OCI-LY1 (cell line): ENCODE results near the gene L3MBTL1.

ENCODE experiments used
- EZH2 ChIP-seq: fragments of 200-600 bp; sonication (generic), shearing (Covaris generic); IDR thresholded peaks from 2 replicates; pipeline ENCODE4 v1.8.0; 2017; ENCODE audit warnings: borderline replicate concordance, mixed run types, mild to moderate bottlenecking, antibody characterized with exemption, low read length, moderate library complexity, mixed read lengths
- TF ChIP-seq, protein P1 (sequence below): fragments of 200-600 bp; sonication (generic), shearing (Covaris generic); IDR thresholded peaks from 2 replicates; pipeline ENCODE4 v1.5.1; 2017; ENCODE audit warnings: mild to moderate bottlenecking, antibody characterized with exemption, low read length, moderate library complexity, mixed read lengths

DNA sequence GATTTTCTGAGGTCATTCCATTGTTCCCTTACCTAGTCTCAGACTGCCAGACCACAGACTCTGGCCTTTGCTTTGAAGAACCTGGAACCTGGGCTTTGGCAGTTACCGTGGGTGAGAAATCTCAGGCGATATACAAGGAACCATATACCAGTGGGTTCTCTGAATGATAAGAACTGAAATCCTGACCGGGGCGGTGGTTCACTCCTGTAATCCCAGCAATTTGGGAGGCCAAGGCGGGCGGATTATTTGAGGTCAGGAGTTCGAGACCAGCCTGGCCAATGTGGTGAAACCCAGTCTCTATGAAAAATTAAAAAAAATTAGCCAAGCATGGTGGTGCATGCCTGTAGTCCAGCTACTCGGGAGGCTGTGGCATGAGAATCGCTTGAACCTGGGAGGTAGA, 37.0 kb downstream of the L3MBTL1 start:
- TF ChIP-seq, protein P1, sequence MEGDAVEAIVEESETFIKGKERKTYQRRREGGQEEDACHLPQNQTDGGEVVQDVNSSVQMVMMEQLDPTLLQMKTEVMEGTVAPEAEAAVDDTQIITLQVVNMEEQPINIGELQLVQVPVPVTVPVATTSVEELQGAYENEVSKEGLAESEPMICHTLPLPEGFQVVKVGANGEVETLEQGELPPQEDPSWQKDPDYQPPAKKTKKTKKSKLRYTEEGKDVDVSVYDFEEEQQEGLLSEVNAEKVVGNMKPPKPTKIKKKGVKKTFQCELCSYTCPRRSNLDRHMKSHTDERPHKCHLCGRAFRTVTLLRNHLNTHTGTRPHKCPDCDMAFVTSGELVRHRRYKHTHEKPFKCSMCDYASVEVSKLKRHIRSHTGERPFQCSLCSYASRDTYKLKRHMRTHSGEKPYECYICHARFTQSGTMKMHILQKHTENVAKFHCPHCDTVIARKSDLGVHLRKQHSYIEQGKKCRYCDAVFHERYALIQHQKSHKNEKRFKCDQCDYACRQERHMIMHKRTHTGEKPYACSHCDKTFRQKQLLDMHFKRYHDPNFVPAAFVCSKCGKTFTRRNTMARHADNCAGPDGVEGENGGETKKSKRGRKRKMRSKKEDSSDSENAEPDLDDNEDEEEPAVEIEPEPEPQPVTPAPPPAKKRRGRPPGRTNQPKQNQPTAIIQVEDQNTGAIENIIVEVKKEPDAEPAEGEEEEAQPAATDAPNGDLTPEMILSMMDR = no peak
- no peak for TF ChIP-seq EZH2
